GM19397 (cell line): ENCODE data around the gene GPR6.

Experiments used
- ATAC-seq: cut with Tn5 transposase; IDR thresholded peaks from one replicate; pipeline ENCODE4 v1.9.1; 2021; ENCODE audit warnings: mild to moderate bottlenecking, moderate library complexity; ENCODE audit not compliant: unreplicated experiment

The GPR6 gene

GRCh38 chr6:109998159-109998785 is 20.2 kb downstream of the GPR6 start:
- no peak for ATAC-seq

GRCh38 chr6:109999740-110000139 is 21.6 kb downstream of the GPR6 start:
- ATAC-seq = no peak

- no peak for ATAC-seq
Observed at GRCh38 chr6:110002676-110003075, 24.6 kb downstream of the GPR6 start.

- ATAC-seq = no peak
Observed at GRCh38 chr6:110013386-110013785, 35.3 kb downstream of the GPR6 start.

- no peak for ATAC-seq
Observed at GRCh38 chr6:110015206-110015605, 37.1 kb downstream of the GPR6 start.

- ATAC-seq = no peak
Observed at GRCh38 chr6:110017306-110017705, 39.2 kb downstream of the GPR6 start.

- ATAC-seq = no peak
Observed at GRCh38 chr6:110017946-110018345, 39.8 kb downstream of the GPR6 start.

- ATAC-seq = no peak
Observed at GRCh38 chr6:110018486-110018885, 40.4 kb downstream of the GPR6 start.

GRCh38 chr6:110020888-110021287 is 42.8 kb downstream of the GPR6 start:
- no peak for ATAC-seq

GRCh38 chr6:110029144-110029543 is 51.0 kb downstream of the GPR6 start:
- ATAC-seq = no peak
